Mesothelial cell of epicardium (in vitro differentiated cells): ENCODE data around the gene CD63. TPM values are rescaled to one million over a fixed set of nuclear protein-coding genes. Genes with fewer than 3 reads are reported as not detected.

Experiments
- DNase-seq, 2 experiments: peaks; one replicate each; pipeline ENCODE4 v3.0.0; 2021; ENCODE audit warnings: low spot score in 2 of 2; ENCODE audit not compliant: unreplicated experiment in 2 of 2
- H3K27ac Mint-ChIP-seq: 2 replicates; pipeline ENCODE4 v1.8.0; 2021; ENCODE audit warnings: mixed read lengths
- H3K27me3 Mint-ChIP-seq: 2 replicates; pipeline ENCODE4 v1.8.0; 2021; ENCODE audit warnings: low read depth, mixed read lengths
- H3K36me3 Mint-ChIP-seq: 2 replicates; pipeline ENCODE4 v1.8.0; 2021; ENCODE audit warnings: mixed read lengths
- H3K4me1 Mint-ChIP-seq: 2 replicates; pipeline ENCODE4 v1.8.0; 2021; ENCODE audit warnings: mixed read lengths
- H3K4me3 Mint-ChIP-seq: 2 replicates; pipeline ENCODE4 v1.8.0; 2021; ENCODE audit warnings: mild to moderate bottlenecking, moderate library complexity, mixed read lengths
- H3K9me3 Mint-ChIP-seq: 2 replicates; pipeline ENCODE4 v1.8.0; 2021; ENCODE audit warnings: mixed read lengths
- CTCF ChIP-seq: fragments of 200-600 bp; sonication (generic); IDR thresholded peaks from one replicate; pipeline ENCODE4 v1.5.0; 2021; ENCODE audit warnings: antibody characterized with exemption; ENCODE audit not compliant: unreplicated experiment
- total RNA-seq: library from RNA; stranded (reverse); gene quantifications from 3 replicates; pipeline ENCODE4 v1.2.1, GENCODE V29; 2021

The CD63 gene
- total RNA-seq, 1 donor from 2014 or later = 429 TPM

- Mint-ChIP-seq H3K4me3 (peak overlapping the region; percentile 75), H3K36me3 (no peaks in the 10 kb centered on the region), H3K4me1 (peaks cover 24% of the 10 kb centered on the region), H3K9me3 (no peaks in the 10 kb centered on the region), H3K27me3 (no peaks in the 10 kb centered on the region), H3K27ac (peak overlapping the region; percentile 91)
- peak in 1 of 2 experiments; percentile 57 for DNase-seq
- TF ChIP-seq CTCF = peak; percentile 67
Observed at GRCh38 chr12:55736780-55737580, 8.2 kb upstream of the CD63 start.

GRCh38 chr12:55736076-55736475, 7.3 kb upstream of the CD63 start:
- no peak overlapping the region for H3K4me3 Mint-ChIP-seq
- TF ChIP-seq CTCF = no peak
- H3K27me3 Mint-ChIP-seq = no peaks in the 10 kb centered on the region
- H3K9me3 Mint-ChIP-seq = no peaks in the 10 kb centered on the region
- H3K27ac Mint-ChIP-seq = no peak overlapping the region
- H3K36me3 Mint-ChIP-seq = no peaks in the 10 kb centered on the region
- H3K4me1 Mint-ChIP-seq = peaks cover 21% of the 10 kb centered on the region
- no peak for DNase-seq

GRCh38 chr12:55734595-55734994, 5.8 kb upstream of the CD63 start:
- TF ChIP-seq CTCF = no peak
- H3K4me3 Mint-ChIP-seq = no peak overlapping the region
- H3K4me1 Mint-ChIP-seq = peaks cover 33% of the 10 kb centered on the region
- DNase-seq = no peak
- H3K27ac Mint-ChIP-seq = no peak overlapping the region
- no peaks in the 10 kb centered on the region for H3K27me3 Mint-ChIP-seq
- H3K36me3 Mint-ChIP-seq = no peaks in the 10 kb centered on the region
- no peaks in the 10 kb centered on the region for H3K9me3 Mint-ChIP-seq

- no peak for TF ChIP-seq CTCF
- H3K4me1 Mint-ChIP-seq = peaks cover 34% of the 10 kb centered on the region
- H3K4me3 Mint-ChIP-seq = no peak overlapping the region
- no peak for DNase-seq
- H3K27ac Mint-ChIP-seq = no peak overlapping the region
- no peaks in the 10 kb centered on the region for H3K27me3 Mint-ChIP-seq
- no peaks in the 10 kb centered on the region for H3K9me3 Mint-ChIP-seq
- no peaks in the 10 kb centered on the region for H3K36me3 Mint-ChIP-seq
Observed at GRCh38 chr12:55733858-55734257, 5.0 kb upstream of the CD63 start.

- H3K27ac Mint-ChIP-seq = no peak overlapping the region
- peaks cover 30% of the 10 kb centered on the region for H3K4me1 Mint-ChIP-seq
- no peak for TF ChIP-seq CTCF
- no peaks in the 10 kb centered on the region for H3K9me3 Mint-ChIP-seq
- no peaks in the 10 kb centered on the region for H3K36me3 Mint-ChIP-seq
- no peaks in the 10 kb centered on the region for H3K27me3 Mint-ChIP-seq
- DNase-seq = no peak
- no peak overlapping the region for H3K4me3 Mint-ChIP-seq
Observed at GRCh38 chr12:55733021-55733555, 4.3 kb upstream of the CD63 start.
